ENCODE measurements around the gene UGT2B28.
"Not testable (repeated sequence)": the region's sequence is repeated elsewhere in the genome, so short reads cannot be mapped to it uniquely, and the experiment has no call there.

The UGT2B28 gene

DNA sequence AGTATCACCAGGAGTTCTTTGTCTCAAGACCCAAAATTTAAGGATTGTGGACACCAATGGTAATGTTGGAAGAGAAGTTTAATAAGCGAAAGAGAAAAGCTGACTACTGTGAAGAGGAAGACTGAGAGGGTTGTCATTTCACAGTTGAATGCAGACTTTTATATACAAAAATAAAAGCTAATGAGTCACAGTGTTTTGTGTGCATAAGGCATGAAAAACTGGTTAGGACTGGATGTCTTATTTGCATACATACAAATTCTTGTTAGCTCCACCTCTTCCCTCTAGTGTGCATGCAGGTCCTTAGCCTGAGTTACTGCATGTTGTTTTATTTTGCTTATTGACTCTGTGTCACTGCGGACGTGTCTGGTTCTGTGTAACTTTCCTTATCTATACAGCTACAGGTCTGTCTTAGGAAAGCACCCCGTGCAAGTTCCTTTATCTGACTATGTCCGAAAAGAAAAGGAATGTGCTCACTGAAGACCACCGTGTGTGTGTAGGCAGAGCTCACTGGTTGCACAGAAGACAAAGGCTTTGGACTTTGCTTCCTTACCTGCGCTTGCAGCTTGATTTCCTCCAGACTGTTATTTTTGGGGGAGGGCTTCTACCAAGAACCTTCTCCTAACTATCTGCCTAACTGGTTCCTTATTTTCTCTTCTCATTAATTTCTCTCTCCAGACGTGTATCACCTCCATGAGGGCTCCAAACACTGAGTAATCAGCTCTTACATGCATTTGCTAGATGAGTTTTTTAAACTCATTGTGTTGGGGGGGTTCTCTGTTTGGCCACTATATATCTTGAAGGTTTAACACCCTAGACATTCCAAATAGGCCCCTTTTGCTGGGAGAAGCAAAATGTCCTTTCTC, 63.5 kb downstream of the UGT2B28 start:
- DNase-seq = not testable (repeated sequence)
